Activated naive CD4-positive, alpha-beta T cell treated with anti-CD3 and anti-CD28 coated beads for 36 hours (primary cell): ENCODE data around the gene VWA2. TPM values are rescaled to one million over a fixed set of nuclear protein-coding genes. Genes with fewer than 3 reads are reported as not detected.
A peak's percentile ranks its signal among the peaks of the same experiment; 100 is the strongest.

Experiments used
- CTCF ChIA-PET: fragments of 350-600 bp; sonication (Branson Sonifier 250); formaldehyde crosslinking; loops from one replicate; lab custom pipeline; 2021; ENCODE audit warnings: antibody characterized with exemption; lab: Charles Lee
- DNase-seq: peaks from one replicate; pipeline ENCODE4 v3.0.0-alpha.2; 2020
- H3K27ac Mint-ChIP-seq: one replicate; pipeline ENCODE4 v1.8.0; 2021; ENCODE audit warnings: mild to moderate bottlenecking, mixed read lengths
- H3K27me3 Mint-ChIP-seq: one replicate; pipeline ENCODE4 v1.8.0; 2021; ENCODE audit warnings: low read depth, mixed read lengths
- H3K36me3 Mint-ChIP-seq: one replicate; pipeline ENCODE4 v1.8.0; 2021; ENCODE audit warnings: low read depth, mixed read lengths
- H3K4me1 Mint-ChIP-seq: one replicate; pipeline ENCODE4 v1.8.0; 2021; ENCODE audit warnings: low read depth, mixed read lengths
- H3K4me3 Mint-ChIP-seq: one replicate; pipeline ENCODE4 v1.8.0; 2021; ENCODE audit warnings: mild to moderate bottlenecking, moderate library complexity, mixed read lengths
- H3K9me3 Mint-ChIP-seq: one replicate; pipeline ENCODE4 v1.8.0; 2021; ENCODE audit warnings: mixed read lengths
- intact Hi-C: fragments of 100-400 bp; cut with micrococcal nuclease; formaldehyde crosslinking; loops from one replicate; pipeline ENCODE4 v1.15.1; 2023
- total RNA-seq, 2 experiments: library from RNA; stranded (reverse); gene quantifications; one replicate each; pipeline ENCODE4 v1.2.3, GENCODE V29; 2021

Gene VWA2
- not detected for total RNA-seq

- H3K4me3 Mint-ChIP-seq: peak within 1 kb of the TSS; percentile 43
- H3K9me3 Mint-ChIP-seq: no peaks in the 10 kb centered on the region
- CTCF ChIA-PET: interaction anchor here (0.6 to 1.0 kb wide), 3 partner anchors 105 to 560 kb away, joined by 3 read pairs; no protein-coding TSS in a partner anchor
- peak; percentile 55 for DNase-seq
- peaks cover 52% of the 10 kb centered on the region for H3K27me3 Mint-ChIP-seq
- H3K27ac Mint-ChIP-seq: no peak within 1 kb of the TSS
- H3K36me3 Mint-ChIP-seq: no peaks in the 10 kb centered on the region
- H3K4me1 Mint-ChIP-seq: peaks cover 8% of the 10 kb centered on the region
- intact Hi-C loops: loop anchor here (1.0 to 5.0 kb wide), 4 partner anchors 65 to 534 kb away; partner anchors contain the start of gene CCDC186
These were observed at the start of gene VWA2 for GRCh38 chr10:114239117-114239993. Gene VWA2 (plus strand): TSS chr10:114239254. CDS start chr10:114248714, 9,460 bp downstream.

- H3K9me3 Mint-ChIP-seq: no peaks in the 10 kb centered on the region
- CTCF ChIA-PET: interaction anchor here (1.4 kb wide), 1 partner anchor 114 kb away, joined by 3 read pairs; no protein-coding TSS in a partner anchor
- H3K27ac Mint-ChIP-seq: no peak overlapping the region
- no peaks in the 10 kb centered on the region for H3K36me3 Mint-ChIP-seq
- H3K4me1 Mint-ChIP-seq: no peaks in the 10 kb centered on the region
- H3K27me3 Mint-ChIP-seq: peaks cover 6% of the 10 kb centered on the region
- intact Hi-C loops: no loop called here
- no peak for DNase-seq
- H3K4me3 Mint-ChIP-seq: no peak overlapping the region
These were observed 49.4 kb upstream of the VWA2 start for GRCh38 chr10:114189700-114190099.

- no peak for DNase-seq
- intact Hi-C loops: no loop called here
- no peaks in the 10 kb centered on the region for H3K36me3 Mint-ChIP-seq
- no peaks in the 10 kb centered on the region for H3K9me3 Mint-ChIP-seq
- no peak overlapping the region for H3K27ac Mint-ChIP-seq
- H3K4me1 Mint-ChIP-seq: no peaks in the 10 kb centered on the region
- CTCF ChIA-PET: no interaction called here
- H3K27me3 Mint-ChIP-seq: peaks cover 6% of the 10 kb centered on the region
- H3K4me3 Mint-ChIP-seq: no peak overlapping the region
These were observed 44.0 kb upstream of the VWA2 start for GRCh38 chr10:114195079-114195478.

DNA sequence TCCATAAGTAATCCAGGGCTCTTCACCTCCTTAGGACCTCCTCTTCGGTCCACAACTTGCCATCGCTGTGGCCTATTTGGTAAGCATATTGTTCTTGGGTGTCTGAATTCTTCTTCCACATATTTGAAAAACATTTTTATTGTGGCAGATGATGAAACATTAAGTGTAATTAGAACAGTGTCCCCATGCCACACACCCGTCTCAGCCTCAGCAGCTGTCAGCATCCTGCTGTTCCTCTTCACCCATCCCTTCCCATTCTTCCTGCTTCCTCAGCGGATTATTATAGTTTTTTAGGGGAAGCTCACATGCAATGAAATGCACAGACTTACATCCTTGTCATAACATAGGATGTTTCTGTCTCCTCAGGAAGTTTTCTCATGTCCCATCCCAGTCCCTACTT lies 39.8 kb upstream of the VWA2 start:
- DNase-seq: no peak
- Mint-ChIP-seq H3K27ac (no peak overlapping the region), H3K4me3 (no peak overlapping the region), H3K4me1 (no peaks in the 10 kb centered on the region), H3K36me3 (no peaks in the 10 kb centered on the region), H3K9me3 (no peaks in the 10 kb centered on the region), H3K27me3 (peaks cover 3% of the 10 kb centered on the region)
- CTCF ChIA-PET: no interaction called here
- intact Hi-C loops: no loop called here

GRCh38 chr10:114202812-114203211 lies 36.2 kb upstream of the VWA2 start:
- no peak for DNase-seq
- peaks cover 3% of the 10 kb centered on the region for H3K27me3 Mint-ChIP-seq
- no peaks in the 10 kb centered on the region for H3K9me3 Mint-ChIP-seq
- H3K4me1 Mint-ChIP-seq: no peaks in the 10 kb centered on the region
- no peak overlapping the region for H3K4me3 Mint-ChIP-seq
- H3K27ac Mint-ChIP-seq: no peak overlapping the region
- intact Hi-C loops: no loop called here
- no peaks in the 10 kb centered on the region for H3K36me3 Mint-ChIP-seq
- CTCF ChIA-PET: interaction anchor here (0.9 to 1.2 kb wide), 2 partner anchors 14 to 101 kb away, joined by 3 to 4 read pairs; no protein-coding TSS in a partner anchor

DNA sequence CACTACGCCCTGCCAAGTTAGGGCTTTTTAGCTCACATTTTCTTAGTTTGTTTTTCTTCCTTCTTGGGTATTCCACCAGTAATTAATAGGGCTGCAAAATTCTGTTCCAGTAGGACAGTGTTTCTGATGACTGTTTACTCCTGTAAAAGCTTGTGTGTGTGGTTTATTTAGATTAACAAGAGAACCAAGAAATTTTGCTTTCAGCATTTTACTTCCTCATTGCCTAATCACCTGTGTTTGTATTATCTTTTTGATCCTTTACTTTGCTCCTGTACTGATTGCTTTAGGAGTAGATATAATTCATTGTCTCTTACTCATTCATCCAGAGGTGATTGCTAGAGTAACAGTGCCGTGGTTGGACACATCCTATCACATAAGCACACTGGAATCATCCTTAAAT lies 32.2 kb upstream of the VWA2 start:
- Mint-ChIP-seq H3K36me3 (no peaks in the 10 kb centered on the region), H3K9me3 (no peaks in the 10 kb centered on the region), H3K27me3 (peaks cover 5% of the 10 kb centered on the region), H3K4me3 (no peak overlapping the region), H3K27ac (no peak overlapping the region), H3K4me1 (no peaks in the 10 kb centered on the region)
- intact Hi-C loops: no loop called here
- no peak for DNase-seq
- CTCF ChIA-PET: no interaction called here

GRCh38 chr10:114207349-114207748 lies 31.7 kb upstream of the VWA2 start:
- no peaks in the 10 kb centered on the region for H3K4me1 Mint-ChIP-seq
- no peak for DNase-seq
- H3K4me3 Mint-ChIP-seq: no peak overlapping the region
- H3K27ac Mint-ChIP-seq: no peak overlapping the region
- intact Hi-C loops: no loop called here
- CTCF ChIA-PET: no interaction called here
- H3K36me3 Mint-ChIP-seq: no peaks in the 10 kb centered on the region
- H3K27me3 Mint-ChIP-seq: peaks cover 5% of the 10 kb centered on the region
- no peaks in the 10 kb centered on the region for H3K9me3 Mint-ChIP-seq

- CTCF ChIA-PET: interaction anchor here (0.6 kb wide), 1 partner anchor 568 kb away, joined by 5 read pairs; no protein-coding TSS in a partner anchor
- intact Hi-C loops: no loop called here
These were observed 30.7 kb upstream of the VWA2 start for GRCh38 chr10:114208351-114208750.

DNA sequence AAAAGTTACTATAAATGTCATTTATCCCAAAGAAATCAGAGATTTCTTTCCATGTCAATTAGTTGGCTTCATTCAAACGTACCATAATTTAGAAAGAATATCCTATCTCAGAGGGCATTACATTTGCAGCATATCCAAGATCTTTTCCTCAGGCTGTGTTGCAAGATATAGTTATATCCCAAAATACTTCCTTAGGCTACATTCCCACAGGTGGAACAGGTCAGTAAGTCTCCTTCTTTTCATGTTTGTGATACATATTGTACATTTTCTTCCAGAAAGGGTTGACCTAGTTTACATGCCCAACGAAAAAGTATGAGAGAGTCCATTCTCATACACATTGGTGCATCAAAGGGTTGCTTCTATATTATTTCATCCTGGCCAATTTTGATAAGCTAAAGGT lies 26.9 kb upstream of the VWA2 start:
- no peak overlapping the region for H3K27ac Mint-ChIP-seq
- H3K4me3 Mint-ChIP-seq: no peak overlapping the region
- no peaks in the 10 kb centered on the region for H3K4me1 Mint-ChIP-seq
- H3K36me3 Mint-ChIP-seq: no peaks in the 10 kb centered on the region
- DNase-seq: no peak
- peaks cover 5% of the 10 kb centered on the region for H3K27me3 Mint-ChIP-seq
- CTCF ChIA-PET: no interaction called here
- no peaks in the 10 kb centered on the region for H3K9me3 Mint-ChIP-seq
- intact Hi-C loops: no loop called here

More at GRCh38 chr10:114208351-114208750, 30.7 kb upstream of the VWA2 start:
- Mint-ChIP-seq H3K36me3 (no peaks in the 10 kb centered on the region), H3K4me3 (no peak overlapping the region), H3K9me3 (no peaks in the 10 kb centered on the region), H3K27me3 (peaks cover 5% of the 10 kb centered on the region), H3K27ac (no peak overlapping the region), H3K4me1 (no peaks in the 10 kb centered on the region)
- no peak for DNase-seq

- Mint-ChIP-seq H3K27ac (no peak overlapping the region), H3K9me3 (no peaks in the 10 kb centered on the region), H3K4me1 (no peaks in the 10 kb centered on the region), H3K4me3 (no peak overlapping the region), H3K27me3 (peaks cover 3% of the 10 kb centered on the region), H3K36me3 (no peaks in the 10 kb centered on the region)
- no peak for DNase-seq
- CTCF ChIA-PET: interaction anchor here (0.6 kb wide), 1 partner anchor 77 kb away, joined by 4 read pairs; no protein-coding TSS in a partner anchor
- intact Hi-C loops: no loop called here
These were observed 24.0 kb upstream of the VWA2 start for GRCh38 chr10:114215033-114215432.

DNA sequence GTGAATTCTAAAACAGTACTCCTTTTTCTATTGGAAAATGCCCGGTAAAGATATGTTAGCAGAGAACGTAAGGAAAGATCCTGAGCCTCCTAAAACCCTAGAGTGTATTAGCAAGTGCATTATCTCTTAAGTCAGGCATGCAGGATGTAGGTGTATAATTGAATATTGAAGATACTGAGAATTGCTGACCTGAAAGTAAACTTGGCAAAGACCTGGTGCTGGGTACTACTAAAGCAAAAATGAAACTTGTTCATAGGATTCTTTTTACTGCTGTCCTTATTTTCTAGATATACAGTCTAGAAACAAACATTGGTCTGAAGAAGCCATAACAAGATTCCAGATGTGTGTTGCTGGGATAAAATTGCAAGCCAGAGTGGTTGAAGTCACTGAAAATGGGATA lies 18.8 kb upstream of the VWA2 start:
- Mint-ChIP-seq H3K4me1 (no peaks in the 10 kb centered on the region), H3K4me3 (no peak overlapping the region), H3K27me3 (peaks cover 11% of the 10 kb centered on the region), H3K36me3 (no peaks in the 10 kb centered on the region), H3K27ac (no peak overlapping the region), H3K9me3 (no peaks in the 10 kb centered on the region)
- intact Hi-C loops: no loop called here
- DNase-seq: no peak
- CTCF ChIA-PET: no interaction called here

GRCh38 chr10:114221235-114221634 lies 17.8 kb upstream of the VWA2 start:
- no peaks in the 10 kb centered on the region for H3K4me1 Mint-ChIP-seq
- intact Hi-C loops: no loop called here
- no peaks in the 10 kb centered on the region for H3K36me3 Mint-ChIP-seq
- H3K9me3 Mint-ChIP-seq: no peaks in the 10 kb centered on the region
- H3K4me3 Mint-ChIP-seq: no peak overlapping the region
- H3K27ac Mint-ChIP-seq: no peak overlapping the region
- DNase-seq: no peak
- CTCF ChIA-PET: interaction anchor here (0.5 to 1.2 kb wide), 2 partner anchors 12 to 25 kb away, joined by 3 read pairs; no protein-coding TSS in a partner anchor
- peaks cover 11% of the 10 kb centered on the region for H3K27me3 Mint-ChIP-seq
